Endodermal cell (in vitro differentiated cells): ENCODE measurements around the gene NKD2. TPM values are rescaled to one million over a fixed set of nuclear protein-coding genes. Genes with fewer than 3 reads are reported as not detected.

Source experiments
- DNase-seq: peaks from one replicate; pipeline ENCODE4 v3.0.0-alpha.2; 2017
- H3K27ac ChIP-seq: 2 replicates; pipeline ENCODE4 v1.5.1; 2013; ENCODE audit warnings: mild to moderate bottlenecking, low read depth, low read length, moderate library complexity
- H3K27me3 ChIP-seq: 2 replicates; pipeline ENCODE4 v1.6.1; 2013; ENCODE audit warnings: mild to moderate bottlenecking, low read length, moderate library complexity; ENCODE audit not compliant: insufficient read depth, control insufficient read depth, poor library complexity, severe bottlenecking
- H3K36me3 ChIP-seq: 2 replicates; pipeline ENCODE4 v1.7.0; 2013; ENCODE audit warnings: mild to moderate bottlenecking, low read length, moderate library complexity; ENCODE audit not compliant: control insufficient read depth, insufficient read depth
- H3K4me1 ChIP-seq: one replicate; pipeline ENCODE4 v1.7.0; 2013; ENCODE audit warnings: low read length; ENCODE audit not compliant: control insufficient read depth, insufficient read depth
- H3K4me3 ChIP-seq: 2 replicates; pipeline ENCODE4 v1.5.1; 2013; ENCODE audit warnings: mild to moderate bottlenecking, low read length, moderate library complexity
- H3K9ac ChIP-seq: 2 replicates; pipeline ENCODE4 v1.6.1; 2013; ENCODE audit warnings: mild to moderate bottlenecking, low read length, moderate library complexity; ENCODE audit not compliant: poor library complexity, severe bottlenecking; ENCODE audit errors: extremely low read depth
- H3K9me3 ChIP-seq: 2 replicates; pipeline ENCODE4 v1.6.1; 2013; ENCODE audit warnings: mild to moderate bottlenecking, low read length, moderate library complexity; ENCODE audit not compliant: control insufficient read depth
- H3K27ac Mint-ChIP-seq: 2 replicates; pipeline ENCODE4 v1.8.0; 2020; ENCODE audit warnings: mixed read lengths
- H3K27me3 Mint-ChIP-seq: 2 replicates; pipeline ENCODE4 v1.8.0; 2021; ENCODE audit warnings: mild to moderate bottlenecking, mixed read lengths; ENCODE audit not compliant: insufficient read depth
- H3K36me3 Mint-ChIP-seq: 2 replicates; pipeline ENCODE4 v1.8.0; 2020; ENCODE audit warnings: low read depth, mixed read lengths
- H3K4me1 Mint-ChIP-seq: 2 replicates; pipeline ENCODE4 v1.8.0; 2020; ENCODE audit warnings: mixed read lengths
- H3K4me3 Mint-ChIP-seq: 2 replicates; pipeline ENCODE4 v1.8.0; 2020; ENCODE audit warnings: mild to moderate bottlenecking, moderate library complexity, mixed read lengths
- H3K9me3 Mint-ChIP-seq: 2 replicates; pipeline ENCODE4 v1.8.0; 2020; ENCODE audit warnings: mild to moderate bottlenecking, mixed read lengths
- WGBS, 2 experiments: methylation state at CpG; one replicate each; pipeline versions ENCODE4 v1.1.5 to v1.1.7; 2013; ENCODE audit warnings: missing lambda C conversion rate in 2 of 2, mixed read lengths in 1 of 2; ENCODE audit not compliant: insufficient coverage in 1 of 2, insufficient read length in 1 of 2; 5-methylcytosine and 5-hydroxymethylcytosine counted together
- total RNA-seq, 2 donors: library from RNA; stranded (reverse); fragmentation: NEBNext Ultra II Directional in 1 of 2; extraction: Animal tissue kit (Norgen Biotek cat#: 25700) in 1 of 2; gene quantifications; 2 replicates in 1 of 2; 3 replicates in 1 of 2; pipeline ENCODE4 v1.2.1, GENCODE V29; 2021
- TF ChIP-seq, protein P1 (sequence below): fragments of 200-600 bp; sonication (generic); conservative IDR thresholded peaks from 2 replicates; pipeline ENCODE4 v1.5.0; 2021; ENCODE audit warnings: antibody characterized with exemption, mild to moderate bottlenecking

Gene NKD2
- total RNA-seq, 2 donors from 2014 or later = 11.2 to 13.9 TPM

DNA sequence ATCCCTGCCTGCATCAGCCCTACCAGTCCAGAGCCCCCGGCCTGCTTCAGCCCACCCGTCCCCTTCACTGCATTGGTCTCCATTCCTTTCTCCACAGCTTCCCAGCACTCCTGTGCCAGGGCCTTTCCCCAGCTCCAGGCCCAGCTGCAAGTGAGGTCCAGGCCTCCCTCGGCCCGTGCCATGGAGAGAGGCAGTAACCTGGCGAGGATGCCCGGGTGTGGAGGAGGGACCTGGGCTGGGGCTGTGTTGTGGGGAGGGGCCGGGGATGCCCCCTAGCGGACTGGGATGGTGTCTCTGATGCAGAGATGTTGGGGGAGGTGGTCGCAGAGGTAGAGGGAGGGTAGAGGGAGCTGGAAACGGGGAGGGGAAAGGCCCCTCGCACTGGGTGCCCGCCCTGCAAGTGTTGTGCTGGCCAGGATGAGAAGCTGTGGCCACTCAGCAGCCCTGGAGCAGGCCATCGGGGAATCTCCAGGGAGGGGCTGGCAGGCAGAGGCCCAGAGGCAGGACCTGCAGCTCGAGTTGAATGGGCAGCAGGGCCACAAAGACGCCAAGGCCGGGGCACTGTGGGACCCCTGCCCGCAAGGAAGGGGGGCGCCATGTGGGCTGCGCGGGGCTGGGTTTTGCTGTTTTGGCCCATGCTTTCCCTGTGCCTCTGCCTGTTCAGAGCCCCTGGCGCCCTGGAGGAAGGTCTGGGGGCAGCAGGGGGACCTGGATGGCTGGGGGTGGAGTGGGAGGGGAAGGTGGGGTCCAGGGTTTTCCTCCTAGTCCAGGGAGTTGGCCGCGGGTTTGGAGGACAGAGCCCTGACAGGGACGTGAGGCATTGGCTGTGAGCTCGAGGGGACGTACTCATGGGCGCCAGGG lies 26.0 kb upstream of the NKD2 start:
- TF ChIP-seq, protein P1, sequence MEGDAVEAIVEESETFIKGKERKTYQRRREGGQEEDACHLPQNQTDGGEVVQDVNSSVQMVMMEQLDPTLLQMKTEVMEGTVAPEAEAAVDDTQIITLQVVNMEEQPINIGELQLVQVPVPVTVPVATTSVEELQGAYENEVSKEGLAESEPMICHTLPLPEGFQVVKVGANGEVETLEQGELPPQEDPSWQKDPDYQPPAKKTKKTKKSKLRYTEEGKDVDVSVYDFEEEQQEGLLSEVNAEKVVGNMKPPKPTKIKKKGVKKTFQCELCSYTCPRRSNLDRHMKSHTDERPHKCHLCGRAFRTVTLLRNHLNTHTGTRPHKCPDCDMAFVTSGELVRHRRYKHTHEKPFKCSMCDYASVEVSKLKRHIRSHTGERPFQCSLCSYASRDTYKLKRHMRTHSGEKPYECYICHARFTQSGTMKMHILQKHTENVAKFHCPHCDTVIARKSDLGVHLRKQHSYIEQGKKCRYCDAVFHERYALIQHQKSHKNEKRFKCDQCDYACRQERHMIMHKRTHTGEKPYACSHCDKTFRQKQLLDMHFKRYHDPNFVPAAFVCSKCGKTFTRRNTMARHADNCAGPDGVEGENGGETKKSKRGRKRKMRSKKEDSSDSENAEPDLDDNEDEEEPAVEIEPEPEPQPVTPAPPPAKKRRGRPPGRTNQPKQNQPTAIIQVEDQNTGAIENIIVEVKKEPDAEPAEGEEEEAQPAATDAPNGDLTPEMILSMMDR = peak; percentile 78
- H3K4me1 Mint-ChIP-seq = peaks cover 3% of the 10 kb centered on the region
- peak; percentile 93 for DNase-seq
- H3K4me3 Mint-ChIP-seq = no peak overlapping the region
- H3K9me3 Mint-ChIP-seq = peaks cover 11% of the 10 kb centered on the region
- H3K9ac ChIP-seq = no peak overlapping the region
- H3K9me3 ChIP-seq = peaks cover 17% of the 10 kb centered on the region
- peaks cover 10% of the 10 kb centered on the region for H3K27me3 Mint-ChIP-seq
- no peaks in the 10 kb centered on the region for H3K36me3 Mint-ChIP-seq
- H3K4me3 ChIP-seq = no peak overlapping the region
- H3K36me3 ChIP-seq = no peaks in the 10 kb centered on the region
- 78 to 84% methylated on average over 9 to 27 of the region's 27 CpGs for WGBS, 2 experiments
- no peaks in the 10 kb centered on the region for H3K4me1 ChIP-seq
- H3K27ac Mint-ChIP-seq = no peak overlapping the region
- H3K27me3 ChIP-seq = no peaks in the 10 kb centered on the region
- H3K27ac ChIP-seq = peak overlapping the region; percentile 4

DNA sequence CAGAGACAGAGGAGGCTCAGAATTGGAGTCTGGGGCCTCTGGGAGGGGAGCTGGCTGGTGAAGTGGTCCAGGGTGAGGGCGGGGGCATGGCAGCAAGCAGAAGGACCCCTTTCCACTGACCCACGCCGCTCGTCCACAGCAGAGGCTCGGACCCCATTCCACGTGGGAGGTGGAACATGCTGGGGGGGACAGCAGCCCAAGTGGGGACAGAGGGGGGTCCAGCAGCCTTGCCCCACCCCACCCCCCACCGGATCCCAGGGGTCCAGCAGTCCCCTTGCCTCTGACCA lies 25.4 kb upstream of the NKD2 start:
- Mint-ChIP-seq H3K27ac (no peak overlapping the region), H3K36me3 (no peaks in the 10 kb centered on the region), H3K4me1 (peaks cover 3% of the 10 kb centered on the region), H3K9me3 (peaks cover 13% of the 10 kb centered on the region), H3K27me3 (peaks cover 14% of the 10 kb centered on the region), H3K4me3 (no peak overlapping the region)
- DNase-seq = no peak
- TF ChIP-seq, protein P1 = no peak
- H3K9ac ChIP-seq = no peak overlapping the region
- WGBS, 2 experiments = 94 to 100% methylated on average over 1 to 7 of the region's 7 CpGs
- H3K4me1 ChIP-seq = no peaks in the 10 kb centered on the region
- no peaks in the 10 kb centered on the region for H3K36me3 ChIP-seq
- no peaks in the 10 kb centered on the region for H3K27me3 ChIP-seq
- no peak overlapping the region for H3K4me3 ChIP-seq
- peaks cover 22% of the 10 kb centered on the region for H3K9me3 ChIP-seq
- H3K27ac ChIP-seq = no peak overlapping the region

DNA sequence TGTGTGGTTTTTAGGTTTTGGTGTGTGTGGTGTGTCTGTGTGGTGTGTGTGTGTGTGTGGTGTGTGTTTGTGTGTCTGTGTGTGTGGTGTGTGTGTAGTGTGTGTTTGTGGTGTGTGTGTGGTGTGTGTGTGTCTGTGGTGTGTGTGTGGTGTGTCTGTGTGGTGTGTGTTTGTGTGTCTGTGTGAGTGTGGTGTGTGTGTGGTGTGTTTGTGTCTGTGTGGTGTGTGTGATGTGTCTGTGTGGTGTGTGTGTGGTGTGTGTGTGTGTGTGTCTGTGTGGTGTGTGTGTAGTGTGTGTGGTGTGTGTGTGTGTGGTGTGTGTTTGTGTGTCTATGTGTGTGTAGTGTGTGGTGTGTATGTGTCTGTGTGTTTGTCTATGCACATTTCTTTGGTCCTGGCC lies 25.0 kb upstream of the NKD2 start:
- Mint-ChIP-seq H3K36me3 (no peaks in the 10 kb centered on the region), H3K27me3 (peaks cover 14% of the 10 kb centered on the region), H3K9me3 (peaks cover 13% of the 10 kb centered on the region), H3K4me1 (peaks cover 1% of the 10 kb centered on the region), H3K4me3 (no peak overlapping the region), H3K27ac (no peak overlapping the region)
- no peaks in the 10 kb centered on the region for H3K4me1 ChIP-seq
- H3K9me3 ChIP-seq = peaks cover 26% of the 10 kb centered on the region
- TF ChIP-seq, protein P1 = no peak
- H3K27me3 ChIP-seq = no peaks in the 10 kb centered on the region
- no peak overlapping the region for H3K4me3 ChIP-seq
- H3K9ac ChIP-seq = no peak overlapping the region
- no peak overlapping the region for H3K27ac ChIP-seq
- no peak for DNase-seq
- no peaks in the 10 kb centered on the region for H3K36me3 ChIP-seq
